H9 (cell line): ENCODE results near the gene HOXA4. TPM values are rescaled to one million over a fixed set of nuclear protein-coding genes. Genes with fewer than 3 reads are reported as not detected.

Source experiments
- DNase-seq: peaks from one replicate; pipeline ENCODE4 v3.0.0-alpha.2; 2017
- H2AFZ ChIP-seq: one replicate; pipeline ENCODE4 v1.6.1; 2013; ENCODE audit warnings: mild to moderate bottlenecking, low read length, control low read depth, moderate library complexity
- H2AK5ac ChIP-seq: 2 replicates; pipeline ENCODE4 v1.6.1; 2013; ENCODE audit warnings: low read length, control low read depth, mixed read lengths; ENCODE audit not compliant: insufficient read length
- H2BK120ac ChIP-seq: one replicate; pipeline ENCODE4 v1.6.1; 2013; ENCODE audit warnings: low read depth, mild to moderate bottlenecking, low read length, control low read depth, inconsistent platforms; ENCODE audit not compliant: poor library complexity, severe bottlenecking
- H2BK12ac ChIP-seq: 2 replicates; pipeline ENCODE4 v1.6.1; 2013; ENCODE audit warnings: low read length, control low read depth, mixed read lengths, low read depth; ENCODE audit not compliant: insufficient read length
- H2BK15ac ChIP-seq: 2 replicates; pipeline ENCODE4 v1.6.1; 2013; ENCODE audit warnings: low read depth, low read length, control low read depth
- H2BK20ac ChIP-seq: one replicate; pipeline ENCODE4 v1.6.1; 2013; ENCODE audit warnings: low read depth, mild to moderate bottlenecking, low read length, control low read depth, inconsistent platforms; ENCODE audit not compliant: poor library complexity, severe bottlenecking
- H2BK5ac ChIP-seq: 2 replicates; pipeline ENCODE4 v1.6.1; 2013; ENCODE audit warnings: low read length, control low read depth, mixed read lengths; ENCODE audit not compliant: insufficient read length
- H3K14ac ChIP-seq: 2 replicates; pipeline ENCODE4 v1.6.1; 2013; ENCODE audit warnings: low read length, control low read depth; ENCODE audit not compliant: insufficient read depth
- H3K18ac ChIP-seq: 2 replicates; pipeline ENCODE4 v1.6.1; 2013; ENCODE audit warnings: low read depth, mild to moderate bottlenecking, mixed read lengths, low read length, control low read depth; ENCODE audit not compliant: insufficient read length
- H3K23ac ChIP-seq: 2 replicates; pipeline ENCODE4 v1.6.1; 2013; ENCODE audit warnings: low read length, control low read depth, mixed read lengths, low read depth; ENCODE audit not compliant: insufficient read length
- H3K23me2 ChIP-seq: 2 replicates; pipeline ENCODE4 v1.6.1; 2013; ENCODE audit warnings: low read depth, mild to moderate bottlenecking, mixed read lengths, low read length, control low read depth; ENCODE audit not compliant: insufficient read length, poor library complexity, severe bottlenecking
- H3K27ac ChIP-seq: 2 replicates; pipeline ENCODE4 v1.5.1; 2013; ENCODE audit warnings: low read length, control low read depth, mixed read lengths, low read depth; ENCODE audit not compliant: insufficient read length
- H3K27me3 ChIP-seq: 2 replicates; pipeline ENCODE4 v1.6.1; 2013; ENCODE audit warnings: low read length, control low read depth, inconsistent platforms; ENCODE audit not compliant: insufficient read depth
- H3K4ac ChIP-seq: 2 replicates; pipeline ENCODE4 v1.6.1; 2013; ENCODE audit warnings: low read depth, mild to moderate bottlenecking, control low read depth, inconsistent platforms, low read length, moderate library complexity
- H3K4me1 ChIP-seq: 2 replicates; pipeline ENCODE4 v1.6.1; 2013; ENCODE audit warnings: low read length, control low read depth, inconsistent platforms; ENCODE audit not compliant: insufficient read depth
- H3K4me2 ChIP-seq: 2 replicates; pipeline ENCODE4 v1.6.1; 2013; ENCODE audit warnings: low read length, control low read depth, mixed read lengths; ENCODE audit not compliant: insufficient read length, insufficient read depth
- H3K56ac ChIP-seq: 2 replicates; pipeline ENCODE4 v1.6.1; 2013; ENCODE audit warnings: low read depth, mild to moderate bottlenecking, mixed read lengths, low read length, control low read depth; ENCODE audit not compliant: insufficient read length
- H3K79me1 ChIP-seq: 2 replicates; pipeline ENCODE4 v1.6.1; 2013; ENCODE audit warnings: low read depth, mild to moderate bottlenecking, moderate library complexity, low read length, control low read depth, inconsistent platforms; ENCODE audit not compliant: insufficient read depth, poor library complexity, severe bottlenecking
- H3K79me2 ChIP-seq: 2 replicates; pipeline ENCODE4 v1.6.1; 2013; ENCODE audit warnings: low read length, control low read depth, inconsistent platforms; ENCODE audit not compliant: insufficient read depth
- H3K9ac ChIP-seq: 2 replicates; pipeline ENCODE4 v1.6.1; 2013; ENCODE audit warnings: low read length, control low read depth, mixed read lengths; ENCODE audit not compliant: insufficient read length; ENCODE audit errors: extremely low read depth
- H3K9me3 ChIP-seq: one replicate; pipeline ENCODE4 v1.6.1; 2013; ENCODE audit warnings: low read depth, low read length, inconsistent platforms; ENCODE audit not compliant: control insufficient read depth
- H3T11ph ChIP-seq: one replicate; pipeline ENCODE4 v1.6.1; 2013; ENCODE audit warnings: mild to moderate bottlenecking, low read length, control low read depth, inconsistent platforms
- H4K20me1 ChIP-seq: one replicate; pipeline ENCODE4 v1.6.1; 2013; ENCODE audit not compliant: control insufficient read depth, insufficient read length, insufficient read depth
- H4K5ac ChIP-seq: 2 replicates; pipeline ENCODE4 v1.6.1; 2013; ENCODE audit warnings: low read depth, mild to moderate bottlenecking, mixed read lengths, low read length, control low read depth; ENCODE audit not compliant: insufficient read length
- H4K8ac ChIP-seq: replicated peaks from 2 replicates; pipeline ENCODE4 v1.6.1; 2013; ENCODE audit warnings: low read length, control low read depth, mixed read lengths, low read depth; ENCODE audit not compliant: insufficient read length
- H4K91ac ChIP-seq: 2 replicates; pipeline ENCODE4 v1.6.1; 2013; ENCODE audit warnings: low read depth, mild to moderate bottlenecking, moderate library complexity, mixed read lengths, low read length, control low read depth; ENCODE audit not compliant: insufficient read length
- H3K27ac Mint-ChIP-seq, 3 experiments: 2 replicates in 2 of 3; 3 replicates in 1 of 3; pipeline ENCODE4 v1.8.0; 2020 to 2021; ENCODE audit warnings: mixed read lengths in 3 of 3, mild to moderate bottlenecking in 1 of 3, moderate library complexity in 1 of 3
- H3K27me3 Mint-ChIP-seq: 2 replicates; pipeline ENCODE4 v1.8.0; 2021; ENCODE audit warnings: low read depth, mild to moderate bottlenecking, moderate library complexity, mixed read lengths
- H3K36me3 Mint-ChIP-seq, 3 experiments: 2 replicates in 2 of 3; 3 replicates in 1 of 3; pipeline ENCODE4 v1.8.0; 2020 to 2021; ENCODE audit warnings: low read depth in 3 of 3, mixed read lengths in 3 of 3; ENCODE audit not compliant: insufficient read depth in 1 of 3
- H3K4me1 Mint-ChIP-seq, 2 experiments: 2 replicates each; pipeline ENCODE4 v1.8.0; 2020; ENCODE audit warnings: mixed read lengths in 2 of 2
- H3K4me3 Mint-ChIP-seq, 2 experiments: 2 replicates in 1 of 2; 3 replicates in 1 of 2; pipeline ENCODE4 v1.8.0; 2020 to 2021; ENCODE audit warnings: mild to moderate bottlenecking in 2 of 2, mixed read lengths in 2 of 2, moderate library complexity in 1 of 2
- H3K9me3 Mint-ChIP-seq, 2 experiments: 2 replicates in 1 of 2; 3 replicates in 1 of 2; pipeline ENCODE4 v1.8.0; 2020; ENCODE audit warnings: mild to moderate bottlenecking in 2 of 2, mixed read lengths in 2 of 2, moderate library complexity in 1 of 2
- WGBS: extraction: QIAGEN DNeasy Blood & Tissue Kit; methylation state at CpG from one replicate; pipeline ENCODE4 v1.1.7; 2013; ENCODE audit warnings: missing lambda C conversion rate, low lambda C conversion rate, mixed read lengths; ENCODE audit not compliant: insufficient read length; ENCODE audit errors: extremely low coverage; 5-methylcytosine and 5-hydroxymethylcytosine counted together
- total RNA-seq: library from RNA; stranded (reverse); gene quantifications from 2 replicates; pipeline ENCODE4 v1.2.1, GENCODE V29; 2021
- TF ChIP-seq, protein P1 (sequence below): fragments of 200-600 bp; sonication (generic); conservative IDR thresholded peaks from 3 replicates; pipeline ENCODE4 v1.8.0; 2021; ENCODE audit warnings: antibody characterized with exemption, mild to moderate bottlenecking

Gene HOXA4
- total RNA-seq, 1 experiment from 2014 or later, result not detected

DNA sequence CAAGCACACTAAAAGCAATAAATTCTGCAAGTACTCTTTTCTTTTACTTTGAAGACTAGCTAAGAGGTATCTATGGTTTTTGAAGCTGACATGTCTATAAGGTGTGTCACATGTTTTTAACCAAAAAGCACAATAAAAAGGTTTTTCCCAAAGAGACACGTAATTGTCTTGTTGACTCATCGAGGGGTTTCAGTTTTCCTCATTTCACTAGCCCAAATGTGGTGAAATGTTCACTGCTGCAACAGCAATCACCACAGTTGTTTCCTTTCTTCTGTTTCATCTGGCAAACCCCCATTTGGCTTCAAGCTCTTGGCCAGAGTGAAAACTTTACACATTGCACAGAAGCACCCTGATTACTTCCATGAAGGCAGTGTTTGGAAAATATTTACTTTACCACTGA, 3.8 kb upstream of the HOXA4 start:
- Histone ChIP-seq H4K8ac (no peak overlapping the region), H2BK12ac (no peak overlapping the region), H4K91ac (no peak overlapping the region), H4K20me1 (peaks cover 3% of the 10 kb centered on the region), H3K18ac (no peak overlapping the region), H2BK15ac (no peak overlapping the region), H2BK120ac (no peak overlapping the region), H3K9me3 (no peaks in the 10 kb centered on the region), H3K9ac (no peak overlapping the region), H3T11ph (no peak overlapping the region), H2BK20ac (no peak overlapping the region), H2BK5ac (no peak overlapping the region), H4K5ac (no peak overlapping the region), H3K4me2 (no peak overlapping the region), H3K79me1 (no peaks in the 10 kb centered on the region), H3K4me1 (no peaks in the 10 kb centered on the region), H3K23ac (no peak overlapping the region), H3K56ac (no peak overlapping the region), H3K27ac (no peak overlapping the region), H3K14ac (no peak overlapping the region), H3K27me3 (peaks cover 95% of the 10 kb centered on the region), H2AFZ (no peak overlapping the region), H2AK5ac (no peak overlapping the region), H3K23me2 (no peaks in the 10 kb centered on the region), H3K79me2 (no peaks in the 10 kb centered on the region), H3K4ac (no peak overlapping the region)
- no peaks in the 10 kb centered on the region for H3K36me3 Mint-ChIP-seq
- no peak overlapping the region for H3K4me3 Mint-ChIP-seq
- no peak for DNase-seq
- peaks cover 0 to 7% of the 10 kb centered on the region in 2 experiments; a peak in 3 of 5 replicates for H3K9me3 Mint-ChIP-seq
- peaks cover 97% of the 10 kb centered on the region for H3K27me3 Mint-ChIP-seq
- H3K4me1 Mint-ChIP-seq, result 0 out of 4 replicates have a peak, but pooled peaks cover 0 to 2% of the 10 kb centered on the region in 2 experiments
- no CpG with 5 or more reads among the region's 2 CpGs for WGBS
- no peak overlapping the region for H3K27ac Mint-ChIP-seq
- TF ChIP-seq, protein P1, sequence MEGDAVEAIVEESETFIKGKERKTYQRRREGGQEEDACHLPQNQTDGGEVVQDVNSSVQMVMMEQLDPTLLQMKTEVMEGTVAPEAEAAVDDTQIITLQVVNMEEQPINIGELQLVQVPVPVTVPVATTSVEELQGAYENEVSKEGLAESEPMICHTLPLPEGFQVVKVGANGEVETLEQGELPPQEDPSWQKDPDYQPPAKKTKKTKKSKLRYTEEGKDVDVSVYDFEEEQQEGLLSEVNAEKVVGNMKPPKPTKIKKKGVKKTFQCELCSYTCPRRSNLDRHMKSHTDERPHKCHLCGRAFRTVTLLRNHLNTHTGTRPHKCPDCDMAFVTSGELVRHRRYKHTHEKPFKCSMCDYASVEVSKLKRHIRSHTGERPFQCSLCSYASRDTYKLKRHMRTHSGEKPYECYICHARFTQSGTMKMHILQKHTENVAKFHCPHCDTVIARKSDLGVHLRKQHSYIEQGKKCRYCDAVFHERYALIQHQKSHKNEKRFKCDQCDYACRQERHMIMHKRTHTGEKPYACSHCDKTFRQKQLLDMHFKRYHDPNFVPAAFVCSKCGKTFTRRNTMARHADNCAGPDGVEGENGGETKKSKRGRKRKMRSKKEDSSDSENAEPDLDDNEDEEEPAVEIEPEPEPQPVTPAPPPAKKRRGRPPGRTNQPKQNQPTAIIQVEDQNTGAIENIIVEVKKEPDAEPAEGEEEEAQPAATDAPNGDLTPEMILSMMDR, result no peak
